HG03571 (cell line): ENCODE data around the gene SKIL.

ENCODE experiments used
- ATAC-seq: cut with Tn5 transposase; IDR thresholded peaks from one replicate; pipeline ENCODE4 v1.9.1; 2021; ENCODE audit not compliant: unreplicated experiment

Gene SKIL

GRCh38 chr3:170391108-170391507 is 33.6 kb downstream of the SKIL start:
- no peak for ATAC-seq

DNA sequence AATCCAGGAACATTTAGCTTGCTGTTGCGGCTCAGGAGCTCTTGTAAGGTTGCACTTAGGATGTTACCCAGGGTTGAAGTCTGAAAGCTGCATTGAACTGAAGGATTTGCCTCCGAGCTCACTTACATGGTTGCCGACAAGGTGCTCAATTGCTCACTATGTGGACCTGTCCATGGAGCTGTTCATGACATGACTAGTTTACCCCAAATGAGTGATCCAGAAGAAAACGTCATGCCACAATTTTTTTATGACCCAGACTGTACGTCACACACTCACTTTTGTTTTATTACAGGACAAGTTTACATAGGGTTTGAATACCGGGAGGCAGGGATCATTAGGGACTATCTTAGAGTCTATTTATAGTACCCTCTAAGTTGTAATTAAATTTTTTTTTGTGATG is 40.2 kb downstream of the SKIL start:
- ATAC-seq = no peak

- no peak for ATAC-seq
These were observed 47.6 kb downstream of the SKIL start for GRCh38 chr3:170405101-170405500.

- no peak for ATAC-seq
These were observed 53.0 kb downstream of the SKIL start for GRCh38 chr3:170410428-170411029.

DNA sequence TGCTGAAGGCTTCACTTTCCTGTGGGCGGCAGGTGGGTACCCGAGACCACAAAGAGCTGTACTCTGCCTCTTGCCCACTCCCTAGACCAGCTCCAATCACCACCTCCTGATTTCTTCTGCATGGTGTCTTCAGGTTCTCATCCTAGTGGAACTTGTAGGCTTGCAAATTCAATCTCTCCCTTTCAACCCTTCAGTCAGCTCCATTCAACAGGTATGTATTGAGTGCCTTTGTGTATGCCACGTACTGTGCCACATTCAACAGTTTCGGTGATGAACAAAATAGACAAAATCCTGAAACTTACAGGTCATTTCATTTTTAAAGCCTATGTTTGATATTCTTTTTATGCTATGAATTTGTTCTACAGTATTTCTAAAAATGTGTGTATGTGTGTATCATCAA is 55.8 kb downstream of the SKIL start:
- ATAC-seq = no peak

GRCh38 chr3:170414202-170414663 is 56.7 kb downstream of the SKIL start:
- no peak for ATAC-seq

GRCh38 chr3:170417090-170417489 is 59.6 kb downstream of the SKIL start:
- ATAC-seq = no peak

DNA sequence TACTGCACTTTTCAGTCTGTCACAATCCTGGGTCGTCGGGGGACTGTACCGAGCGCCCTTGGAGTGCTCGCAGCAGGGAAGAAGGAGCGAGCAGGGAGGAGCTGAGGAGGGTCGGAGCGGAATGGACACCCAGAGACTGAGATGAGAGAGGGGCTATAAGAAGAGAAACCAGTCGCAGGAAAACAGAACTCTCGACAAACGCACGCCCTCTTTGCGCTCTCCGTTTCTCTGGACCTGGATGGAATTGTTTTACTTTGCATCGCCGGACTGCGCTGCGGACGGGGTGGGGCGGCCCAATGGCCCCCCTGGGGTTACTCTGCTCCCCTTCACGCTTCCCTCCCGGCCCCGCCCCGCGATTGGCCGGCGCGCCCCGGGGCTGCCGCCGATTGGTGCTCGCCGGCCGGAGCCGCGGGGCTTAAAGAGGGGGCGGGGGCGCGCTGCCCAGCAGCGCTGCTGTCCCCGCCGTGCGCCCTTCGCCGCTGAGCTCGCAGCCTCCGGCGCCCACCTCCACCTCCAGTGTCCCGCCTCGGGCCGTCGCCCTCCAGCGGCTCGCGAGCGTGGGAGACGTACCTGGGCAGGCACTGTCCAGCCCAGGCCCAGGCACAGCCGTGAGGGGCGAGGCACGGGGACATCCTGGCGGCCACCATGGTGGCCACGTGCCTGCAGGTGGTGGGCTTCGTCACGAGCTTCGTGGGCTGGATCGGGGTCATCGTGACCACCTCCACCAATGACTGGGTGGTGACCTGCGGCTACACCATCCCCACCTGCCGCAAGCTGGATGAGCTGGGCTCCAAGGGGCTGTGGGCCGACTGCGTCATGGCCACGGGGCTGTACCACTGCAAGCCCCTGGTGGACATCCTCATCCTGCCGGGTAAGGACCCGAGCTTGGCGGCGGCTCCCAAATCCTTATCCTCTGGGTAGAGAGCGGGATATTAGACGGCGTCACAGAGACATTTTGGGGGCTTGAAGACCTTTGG is 61.2 kb downstream of the SKIL start, which contains the start of gene CLDN11:
CLDN11 (plus strand) TSS at position 447 of the 977 bp plus-strand sequence; CDS start at position 646, 199 bp downstream.
- no peak for ATAC-seq

DNA sequence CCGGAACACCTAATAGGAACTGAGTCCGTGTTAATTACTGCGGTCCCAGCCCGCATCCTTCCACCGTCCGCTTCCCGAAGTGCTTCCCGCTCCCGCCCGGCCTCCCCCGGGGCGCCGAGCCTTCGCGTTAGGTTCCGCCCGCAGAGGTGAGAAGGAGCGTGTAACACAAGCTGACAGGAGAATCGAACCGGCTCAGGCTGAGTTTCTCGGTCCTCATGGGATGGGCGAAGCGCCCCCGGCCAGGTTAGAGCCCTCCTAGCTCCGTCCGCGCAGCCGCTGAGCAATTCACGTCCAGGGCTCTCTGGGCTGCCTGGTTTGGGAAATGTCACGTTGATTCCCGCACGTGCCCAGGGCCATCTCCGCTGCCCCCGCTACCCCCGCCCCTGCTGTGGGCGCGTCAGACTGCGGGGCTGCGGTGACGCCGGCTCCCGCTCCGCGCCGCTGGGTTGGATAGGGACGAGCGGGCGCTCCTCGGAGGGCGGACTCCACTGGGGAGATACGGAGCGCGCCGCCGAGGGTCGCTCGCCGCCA is 62.1 kb downstream of the SKIL start:
- ATAC-seq = no peak

- ATAC-seq = no peak
These were observed 62.8 kb downstream of the SKIL start for GRCh38 chr3:170420307-170420821.

- ATAC-seq = no peak
These were observed 63.7 kb downstream of the SKIL start for GRCh38 chr3:170421111-170421641.

GRCh38 chr3:170421758-170422157 is 64.2 kb downstream of the SKIL start:
- no peak for ATAC-seq

GRCh38 chr3:170423001-170423615 is 65.6 kb downstream of the SKIL start:
- ATAC-seq = no peak

DNA sequence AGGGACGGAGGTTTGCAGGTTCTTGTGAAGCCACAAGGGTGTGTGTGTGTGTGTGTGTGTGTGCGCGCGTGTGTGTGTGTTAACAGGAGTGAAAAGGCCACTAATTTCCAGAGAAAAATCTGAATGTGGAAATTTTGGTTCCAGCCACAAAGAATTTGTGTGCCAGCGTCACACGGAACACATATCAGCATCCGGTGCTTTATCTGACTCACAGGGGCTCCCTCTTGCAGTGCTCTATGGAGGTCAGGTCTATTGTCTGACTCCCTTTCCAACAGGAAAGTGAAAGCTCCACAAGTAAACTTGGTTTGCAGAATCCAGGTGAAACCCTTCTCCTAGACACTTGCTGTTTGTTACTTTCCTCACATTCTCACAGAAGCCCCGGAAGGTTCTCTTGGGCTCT is 67.4 kb downstream of the SKIL start:
- ATAC-seq = no peak

DNA sequence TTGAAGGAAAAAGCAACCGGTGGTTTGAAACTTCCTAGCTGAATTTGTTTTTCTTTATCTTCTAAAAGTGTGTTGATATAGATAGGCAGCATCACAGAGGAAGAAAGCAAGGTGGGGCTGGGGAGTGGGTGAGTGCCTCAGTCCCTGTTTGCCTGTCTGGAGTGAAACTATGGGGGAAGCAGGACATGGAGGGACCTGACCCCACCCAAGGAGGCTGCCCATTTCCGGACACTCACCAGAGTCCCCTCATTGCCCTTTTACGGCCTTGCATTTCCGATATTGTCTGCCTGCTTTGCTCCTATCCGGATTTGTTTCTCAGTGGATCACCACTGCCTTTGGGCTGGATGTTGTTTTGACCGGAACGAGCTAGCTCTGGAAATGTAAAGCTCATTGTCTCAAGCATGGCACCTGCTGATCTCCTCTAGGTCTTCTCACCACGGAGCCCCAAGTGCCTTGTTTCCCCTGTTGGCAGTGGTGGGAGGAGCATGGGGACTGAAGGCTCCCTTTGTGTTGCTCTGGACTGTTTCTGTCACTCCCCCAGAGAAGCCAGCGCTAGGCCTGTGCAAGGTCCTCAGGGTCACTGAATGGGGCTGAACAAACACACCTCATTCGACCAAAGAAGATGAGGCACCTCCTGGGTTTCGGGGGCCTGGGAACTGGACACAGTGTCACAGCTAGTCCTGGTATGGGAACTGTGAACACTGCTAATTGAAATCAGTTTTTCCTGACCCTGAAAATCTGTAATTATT is 68.2 kb downstream of the SKIL start:
- ATAC-seq = no peak

DNA sequence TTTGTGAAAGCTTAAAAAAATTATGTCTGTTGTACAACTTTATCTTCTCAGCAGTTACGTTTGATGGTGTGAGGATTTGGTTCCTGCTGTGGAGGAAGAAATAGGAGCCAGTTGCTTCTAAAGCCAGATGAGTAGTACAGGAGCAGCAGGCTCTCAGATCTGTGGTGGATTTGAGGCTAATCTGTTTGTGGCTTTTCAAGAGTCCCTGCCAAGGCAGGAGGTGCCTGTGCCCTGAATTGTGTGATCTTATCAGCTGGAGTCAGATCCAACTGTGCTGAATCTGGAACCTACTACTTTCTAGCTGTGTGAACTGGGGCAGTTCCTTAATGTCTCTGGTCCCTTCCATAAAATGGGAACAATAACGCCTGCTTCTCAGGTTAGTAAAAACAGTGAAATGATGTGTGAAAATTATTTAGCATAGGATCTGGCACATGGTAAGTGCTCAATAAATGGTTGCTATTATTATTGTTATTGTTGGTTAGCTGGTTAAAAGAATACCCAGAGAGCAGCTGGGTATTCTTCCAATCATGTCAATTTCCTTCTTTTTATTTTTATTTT is 68.8 kb downstream of the SKIL start:
- ATAC-seq = no peak

- ATAC-seq = no peak
These were observed 70.6 kb downstream of the SKIL start for GRCh38 chr3:170428095-170428494.

DNA sequence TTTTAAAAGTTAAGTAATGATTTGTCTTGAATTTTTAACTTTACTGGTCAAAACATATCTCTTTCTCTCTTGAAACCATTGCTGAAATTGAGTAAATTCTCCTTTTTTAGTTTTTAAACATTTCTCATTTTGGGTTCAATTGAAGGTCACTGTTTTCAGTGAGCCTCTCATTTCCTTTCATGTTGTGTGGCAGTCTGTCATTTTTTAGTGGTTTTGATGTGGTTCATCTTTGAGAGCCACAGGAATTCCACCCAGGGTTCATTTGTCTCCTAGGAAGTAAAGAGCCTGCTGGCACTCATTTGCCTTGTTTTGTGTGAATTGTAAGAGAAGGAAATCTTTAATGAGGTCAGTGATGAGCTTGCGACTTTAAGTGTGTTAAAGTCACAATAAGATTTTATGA is 71.5 kb downstream of the SKIL start:
- ATAC-seq = no peak

GRCh38 chr3:170431054-170431453 is 73.5 kb downstream of the SKIL start:
- no peak for ATAC-seq

- no peak for ATAC-seq
These were observed 74.9 kb downstream of the SKIL start for GRCh38 chr3:170432416-170432815.
